ENCODE results near the gene NODAL. TPM values are rescaled to one million over a fixed set of nuclear protein-coding genes. Genes with fewer than 3 reads are reported as not detected.
A peak's percentile ranks its signal among the peaks of the same experiment; 100 is the strongest.

Gene NODAL
- total RNA-seq, 1 donor from 2014 or later: not detected

DNA sequence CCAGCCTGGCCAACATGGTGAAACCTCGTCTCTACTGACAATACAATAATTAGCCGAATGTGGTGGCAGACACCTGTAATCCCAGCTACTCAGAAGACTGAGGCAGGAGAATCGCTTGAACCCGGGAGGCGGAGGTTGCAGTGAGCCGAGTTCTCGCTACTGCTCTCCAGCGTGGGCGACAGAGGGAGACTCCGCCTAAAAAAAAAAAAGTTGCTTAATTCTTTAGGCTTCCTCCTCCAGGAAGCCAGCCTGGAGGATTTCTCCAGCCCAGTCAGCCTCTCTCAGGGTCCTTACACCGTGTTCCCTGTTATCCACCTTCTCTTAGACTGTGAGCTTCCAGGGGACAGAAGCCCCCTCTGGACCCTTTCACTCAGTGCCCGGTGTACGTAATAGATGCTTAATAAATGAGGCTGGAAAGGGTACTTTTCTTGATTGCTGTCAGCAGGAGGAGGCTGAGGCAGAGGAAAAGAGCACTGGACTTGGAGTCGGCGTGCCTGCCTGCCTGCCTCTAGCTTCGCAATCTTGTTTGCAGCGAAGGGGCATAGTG lies 16.4 kb upstream of the NODAL start:
- no peak for TF ChIP-seq CTCF (IDR thresholded peaks at IDR 0.05)
- intact Hi-C loops (cut with DNase I): no loop called here
- Histone ChIP-seq H3K36me3 (no peaks in the 10 kb centered on the region), H3K4me1 (peaks cover 32% of the 10 kb centered on the region), H3K9me3 (no peaks in the 10 kb centered on the region), H3K4me3 (peak overlapping the region; percentile 43), H3K27ac (no peak overlapping the region), H3K27me3 (ENCODE audit: low read depth) (peaks cover 13% of the 10 kb centered on the region)
- DNase-seq (no peak), ATAC-seq (no peak)

GRCh38 chr10:70456164-70456563 lies 14.7 kb upstream of the NODAL start:
- Histone ChIP-seq H3K36me3 (no peaks in the 10 kb centered on the region), H3K4me3 (no peak overlapping the region), H3K27ac (no peak overlapping the region), H3K9me3 (no peaks in the 10 kb centered on the region), H3K4me1 (peaks cover 15% of the 10 kb centered on the region), H3K27me3 (ENCODE audit: low read depth) (peaks cover 13% of the 10 kb centered on the region)
- no peak for ATAC-seq
- DNase-seq: no peak
- intact Hi-C loops (cut with DNase I): no loop called here
- no peak for TF ChIP-seq CTCF (IDR thresholded peaks at IDR 0.05)

DNA sequence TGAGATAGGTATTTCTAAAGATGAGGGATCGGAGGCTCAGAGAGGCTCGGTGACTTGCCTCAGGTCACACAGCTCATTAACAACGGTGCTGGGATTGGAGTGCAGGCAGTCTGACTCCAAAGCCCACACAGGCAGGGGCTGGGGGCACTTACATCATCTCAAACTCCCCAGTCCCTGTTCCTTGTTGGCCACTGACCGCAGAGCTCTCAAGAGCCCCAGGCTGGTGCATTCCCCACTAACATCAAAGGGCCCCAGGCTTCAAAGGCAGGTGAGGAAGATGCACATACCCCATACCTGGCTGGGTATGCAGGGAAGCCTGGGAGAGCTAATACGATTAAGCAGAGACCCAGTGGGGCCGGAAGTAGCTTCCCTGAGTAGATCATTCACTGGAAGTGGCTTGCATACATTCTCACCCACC lies 13.7 kb upstream of the NODAL start:
- Histone ChIP-seq H3K36me3 (no peaks in the 10 kb centered on the region), H3K4me3 (no peak overlapping the region), H3K4me1 (peaks cover 13% of the 10 kb centered on the region), H3K27ac (no peak overlapping the region), H3K9me3 (no peaks in the 10 kb centered on the region), H3K27me3 (ENCODE audit: low read depth) (peaks cover 13% of the 10 kb centered on the region)
- intact Hi-C loops (cut with DNase I): no loop called here
- ATAC-seq (no peak), DNase-seq (no peak)
- no peak for TF ChIP-seq CTCF (IDR thresholded peaks at IDR 0.05)

- ATAC-seq (no peak), DNase-seq (no peak)
- no peak overlapping the region for H3K27ac ChIP-seq
- H3K4me1 ChIP-seq: no peaks in the 10 kb centered on the region
- H3K36me3 ChIP-seq: no peaks in the 10 kb centered on the region
- no peaks in the 10 kb centered on the region for H3K27me3 ChIP-seq (ENCODE audit: low read depth)
- no peak for TF ChIP-seq CTCF (IDR thresholded peaks at IDR 0.05)
- no peak overlapping the region for H3K4me3 ChIP-seq
- no peaks in the 10 kb centered on the region for H3K9me3 ChIP-seq
- intact Hi-C loops (cut with DNase I): no loop called here
These were observed 6.8 kb upstream of the NODAL start for GRCh38 chr10:70448236-70448635.

DNA sequence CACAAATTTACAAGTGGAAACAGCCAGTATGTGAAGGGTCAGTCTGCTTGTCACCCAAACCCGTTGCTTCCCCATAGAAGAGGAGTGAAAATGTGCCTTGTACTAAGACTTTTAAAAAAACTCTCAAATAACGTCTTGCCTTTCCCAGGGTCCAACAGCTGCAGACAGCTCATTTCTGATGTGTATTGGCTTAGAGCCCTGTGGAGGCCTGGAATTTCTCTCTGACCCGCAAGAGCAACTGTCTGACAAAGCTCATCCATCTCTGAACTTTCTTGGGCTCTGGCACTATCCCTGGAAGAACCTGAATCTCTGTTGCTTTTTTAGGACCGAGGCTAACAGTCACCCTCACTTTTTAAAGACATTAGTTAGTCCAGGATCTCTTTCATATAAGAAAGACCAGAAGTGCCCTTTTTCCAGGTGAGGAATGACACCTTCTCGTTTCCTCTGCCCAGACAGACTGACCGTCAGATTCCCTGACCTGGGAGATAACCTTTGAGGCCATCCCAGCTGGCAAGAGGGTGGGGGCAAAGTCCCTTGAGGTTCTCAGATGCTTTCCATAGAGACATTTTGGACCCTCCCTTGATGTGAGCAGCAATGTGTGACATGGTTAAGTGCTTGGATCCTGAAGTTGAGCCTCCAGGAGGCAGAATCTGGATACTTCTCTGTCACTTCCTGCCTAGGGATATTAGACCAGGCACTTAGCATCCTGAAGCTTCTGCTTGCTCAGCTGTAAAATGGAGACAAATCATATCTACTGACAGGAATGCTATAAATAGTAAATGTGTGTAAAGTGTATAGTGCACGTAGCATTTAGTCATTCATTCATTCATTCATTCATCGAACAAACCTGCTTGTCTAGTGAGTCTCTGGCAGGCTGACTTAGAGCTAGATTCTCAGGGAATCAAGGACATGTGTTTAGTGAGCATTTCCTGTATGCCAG lies 4.5 kb upstream of the NODAL start:
- peaks cover 9% of the 10 kb centered on the region for H3K4me1 ChIP-seq
- H3K27ac ChIP-seq: no peak overlapping the region
- DNase-seq: no peak
- H3K36me3 ChIP-seq: no peaks in the 10 kb centered on the region
- no peak for ATAC-seq
- no peaks in the 10 kb centered on the region for H3K9me3 ChIP-seq
- intact Hi-C loops (cut with DNase I): no loop called here
- H3K27me3 ChIP-seq (ENCODE audit: low read depth): peaks cover 16% of the 10 kb centered on the region
- TF ChIP-seq CTCF (IDR thresholded peaks at IDR 0.05): no peak
- H3K4me3 ChIP-seq: no peak overlapping the region
